C4-2B (cell line): ENCODE measurements around the gene CLDN9.
"Not testable (repeated sequence)": the region's sequence is repeated elsewhere in the genome, so short reads cannot be mapped to it uniquely, and the experiment has no call there.

Experiments used
- H3K27ac ChIP-seq: fragments of 450-650 bp; 2 replicates; pipeline ENCODE4 v1.5.1; 2017
- ZFX ChIP-seq: fragments of 450-650 bp; IDR thresholded peaks from 2 replicates; pipeline ENCODE4 v1.6.1; 2017
- TF ChIP-seq, protein P1 (sequence below): fragments of 450-650 bp; conservative IDR thresholded peaks from 2 replicates; pipeline ENCODE4 v1.5.1; 2017; ENCODE audit warnings: mild to moderate bottlenecking

The CLDN9 gene

DNA sequence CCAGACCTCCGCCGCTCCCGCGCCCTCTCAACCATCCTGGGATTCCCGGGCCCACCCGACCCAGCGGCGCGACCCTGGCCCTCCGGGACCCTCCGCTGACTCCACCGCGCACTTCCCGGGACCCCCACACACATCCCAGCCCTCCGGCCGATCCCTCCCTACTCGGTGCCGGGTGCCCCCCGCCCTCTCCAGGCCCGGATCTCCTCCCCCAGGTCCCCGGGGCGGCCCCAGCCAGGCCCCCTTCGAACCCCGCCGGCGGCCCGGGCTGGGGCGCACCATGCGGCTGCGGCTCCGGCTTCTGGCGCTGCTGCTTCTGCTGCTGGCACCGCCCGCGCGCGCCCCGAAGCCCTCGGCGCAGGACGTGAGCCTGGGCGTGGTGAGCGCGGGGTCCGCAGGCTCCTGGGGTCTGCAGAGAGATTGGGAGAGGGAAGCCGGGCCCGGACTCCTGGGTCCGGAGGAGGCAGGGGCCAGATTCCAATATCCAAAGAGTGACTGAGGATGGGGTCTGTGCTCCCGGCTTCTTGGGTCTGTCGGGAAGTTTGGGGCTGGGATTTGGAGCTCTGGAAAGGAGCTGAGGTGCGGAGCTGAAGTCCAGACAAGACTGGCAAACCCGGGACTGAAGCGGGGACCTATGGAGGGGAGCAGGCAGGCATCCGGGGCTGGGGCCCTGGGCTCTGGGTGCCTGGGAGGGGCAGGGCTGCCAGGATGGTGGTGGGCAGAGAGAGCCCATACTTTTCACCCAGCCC is 34.1 kb downstream of the CLDN9 start:
- TF ChIP-seq, protein P1, sequence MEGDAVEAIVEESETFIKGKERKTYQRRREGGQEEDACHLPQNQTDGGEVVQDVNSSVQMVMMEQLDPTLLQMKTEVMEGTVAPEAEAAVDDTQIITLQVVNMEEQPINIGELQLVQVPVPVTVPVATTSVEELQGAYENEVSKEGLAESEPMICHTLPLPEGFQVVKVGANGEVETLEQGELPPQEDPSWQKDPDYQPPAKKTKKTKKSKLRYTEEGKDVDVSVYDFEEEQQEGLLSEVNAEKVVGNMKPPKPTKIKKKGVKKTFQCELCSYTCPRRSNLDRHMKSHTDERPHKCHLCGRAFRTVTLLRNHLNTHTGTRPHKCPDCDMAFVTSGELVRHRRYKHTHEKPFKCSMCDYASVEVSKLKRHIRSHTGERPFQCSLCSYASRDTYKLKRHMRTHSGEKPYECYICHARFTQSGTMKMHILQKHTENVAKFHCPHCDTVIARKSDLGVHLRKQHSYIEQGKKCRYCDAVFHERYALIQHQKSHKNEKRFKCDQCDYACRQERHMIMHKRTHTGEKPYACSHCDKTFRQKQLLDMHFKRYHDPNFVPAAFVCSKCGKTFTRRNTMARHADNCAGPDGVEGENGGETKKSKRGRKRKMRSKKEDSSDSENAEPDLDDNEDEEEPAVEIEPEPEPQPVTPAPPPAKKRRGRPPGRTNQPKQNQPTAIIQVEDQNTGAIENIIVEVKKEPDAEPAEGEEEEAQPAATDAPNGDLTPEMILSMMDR = no peak
- no peak for TF ChIP-seq ZFX
- H3K27ac ChIP-seq = no peak overlapping the region

DNA sequence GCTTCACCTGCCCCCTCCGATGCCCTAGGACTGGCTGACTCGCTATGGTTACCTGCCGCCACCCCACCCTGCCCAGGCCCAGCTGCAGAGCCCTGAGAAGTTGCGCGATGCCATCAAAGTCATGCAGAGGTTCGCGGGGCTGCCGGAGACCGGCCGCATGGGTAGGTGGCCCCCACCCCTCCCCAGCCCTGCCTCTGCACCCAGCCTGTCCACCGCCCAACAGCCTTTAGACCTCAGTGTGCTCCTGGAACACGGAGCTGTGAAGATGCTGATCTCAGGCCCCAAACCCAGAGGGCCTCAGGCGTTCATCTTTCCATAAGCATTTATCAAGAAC is 34.6 kb downstream of the CLDN9 start:
- no peak overlapping the region for H3K27ac ChIP-seq
- TF ChIP-seq, protein P1 = no peak
- no peak for TF ChIP-seq ZFX

DNA sequence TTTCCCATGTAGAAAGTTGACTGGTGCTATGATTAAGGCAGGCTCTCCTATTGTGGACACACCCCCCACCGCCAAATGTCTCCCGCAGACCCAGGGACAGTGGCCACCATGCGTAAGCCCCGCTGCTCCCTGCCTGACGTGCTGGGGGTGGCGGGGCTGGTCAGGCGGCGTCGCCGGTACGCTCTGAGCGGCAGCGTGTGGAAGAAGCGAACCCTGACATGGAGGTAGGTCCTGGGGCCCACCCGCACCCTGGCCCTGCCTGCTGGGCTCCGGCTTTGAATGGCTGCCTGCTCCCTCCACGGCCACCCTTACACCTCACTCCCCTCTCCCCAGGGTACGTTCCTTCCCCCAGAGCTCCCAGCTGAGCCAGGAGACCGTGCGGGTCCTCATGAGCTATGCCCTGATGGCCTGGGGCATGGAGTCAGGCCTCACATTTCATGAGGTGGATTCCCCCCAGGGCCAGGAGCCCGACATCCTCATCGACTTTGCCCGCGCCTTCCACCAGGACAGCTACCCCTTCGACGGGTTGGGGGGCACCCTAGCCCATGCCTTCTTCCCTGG is 37.3 kb downstream of the CLDN9 start:
- TF ChIP-seq, protein P1 = no peak
- no peak for TF ChIP-seq ZFX
- H3K27ac ChIP-seq = no peak overlapping the region

DNA sequence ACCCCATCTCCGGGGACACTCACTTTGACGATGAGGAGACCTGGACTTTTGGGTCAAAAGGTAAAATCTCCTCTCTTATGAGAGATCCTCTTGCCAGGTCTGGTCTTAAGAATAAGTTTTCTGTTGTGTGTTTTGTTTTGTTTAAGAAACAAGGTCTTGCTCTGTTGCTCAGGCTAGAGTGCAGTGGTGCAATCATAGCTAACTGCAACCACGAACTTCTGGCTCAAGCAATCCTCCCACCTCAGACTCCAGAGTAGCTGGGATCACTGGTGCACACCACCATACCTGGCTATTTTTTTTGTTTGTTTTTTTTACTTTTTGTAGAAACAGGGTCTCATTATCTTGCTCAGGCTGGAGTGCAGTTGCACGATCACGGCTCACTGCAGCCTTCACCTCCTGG is 37.8 kb downstream of the CLDN9 start:
- TF ChIP-seq ZFX = no peak
- TF ChIP-seq, protein P1 = no peak
- H3K27ac ChIP-seq = no peak overlapping the region

DNA sequence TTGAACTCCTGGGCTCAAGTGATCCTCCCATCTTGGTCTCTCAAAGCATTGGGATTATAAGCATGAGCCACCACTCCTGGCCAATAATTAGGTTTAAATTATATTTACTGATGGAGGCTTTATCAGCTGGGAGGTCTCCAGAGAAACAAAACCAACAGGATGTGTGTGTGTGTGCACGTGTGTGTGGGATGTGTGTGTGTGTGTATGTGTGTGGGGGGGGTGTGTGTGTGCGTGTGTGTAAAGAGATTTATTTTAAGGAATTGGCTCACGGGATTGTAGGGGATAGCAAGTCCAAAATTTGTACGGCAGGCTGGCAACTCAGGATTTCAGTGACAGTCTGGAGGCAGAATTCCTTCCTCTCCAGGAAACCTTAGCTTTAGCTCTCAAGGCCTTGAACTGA is 38.3 kb downstream of the CLDN9 start:
- no peak overlapping the region for H3K27ac ChIP-seq
- TF ChIP-seq, protein P1 = no peak
- no peak for TF ChIP-seq ZFX

DNA sequence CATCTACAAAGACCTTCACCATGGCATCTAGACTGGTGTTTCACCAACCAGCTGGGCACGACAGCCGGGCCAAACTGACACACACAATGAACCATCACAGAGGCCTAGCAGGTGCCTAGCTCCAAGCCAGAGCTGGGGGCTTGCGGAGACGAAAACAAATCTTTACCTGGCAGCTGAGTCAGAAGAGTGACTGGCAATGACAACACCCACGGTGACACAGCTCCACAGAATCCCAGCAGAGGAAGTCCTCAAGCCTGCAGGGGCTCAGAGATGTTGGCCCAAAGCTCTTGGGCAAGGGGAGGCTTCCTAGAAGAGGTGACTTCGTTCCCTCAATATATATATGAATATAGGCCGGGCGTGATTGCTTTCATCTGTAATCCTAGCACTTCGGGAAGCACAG is 38.8 kb downstream of the CLDN9 start:
- no peak overlapping the region for H3K27ac ChIP-seq
- TF ChIP-seq, protein P1 = no peak
- TF ChIP-seq ZFX = no peak

DNA sequence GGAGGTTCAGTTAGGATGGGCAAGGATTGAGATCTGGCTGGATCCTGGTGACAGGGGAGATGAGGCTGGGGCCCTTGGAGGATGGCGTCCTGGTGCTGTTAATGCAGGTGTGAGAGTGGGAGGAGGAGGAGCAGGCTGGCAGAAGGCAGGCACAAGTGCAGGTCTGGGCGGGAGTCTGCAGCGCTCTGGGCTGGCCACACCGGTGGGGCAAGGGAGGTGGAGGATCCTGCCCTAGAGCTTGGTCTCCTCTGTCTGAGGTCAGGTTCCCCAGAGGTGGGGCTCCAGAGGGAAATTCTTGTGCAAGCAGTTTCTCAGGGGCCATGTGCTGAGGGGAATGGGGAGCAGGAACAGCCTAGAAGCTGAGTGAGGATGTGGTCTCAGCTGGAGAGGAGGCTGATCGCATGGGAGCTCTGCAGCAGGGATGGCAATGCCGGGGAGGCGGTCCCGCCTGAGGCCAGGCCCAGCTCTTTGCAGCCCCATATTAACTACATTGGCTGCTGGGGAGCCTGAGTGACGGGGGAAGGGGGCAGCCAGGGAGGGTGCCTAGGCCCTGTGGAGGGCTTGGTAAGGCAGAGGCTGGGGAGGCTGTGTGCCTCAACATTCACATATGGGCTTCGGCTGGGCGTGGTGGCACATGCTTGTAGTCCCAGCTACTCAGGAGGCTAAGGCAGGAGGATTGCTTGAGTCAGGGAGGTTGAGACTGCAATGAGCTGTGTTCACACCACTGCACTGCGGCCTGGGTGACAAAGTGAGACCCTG is 40.0 kb downstream of the CLDN9 start:
- not testable (repeated sequence) for H3K27ac ChIP-seq

DNA sequence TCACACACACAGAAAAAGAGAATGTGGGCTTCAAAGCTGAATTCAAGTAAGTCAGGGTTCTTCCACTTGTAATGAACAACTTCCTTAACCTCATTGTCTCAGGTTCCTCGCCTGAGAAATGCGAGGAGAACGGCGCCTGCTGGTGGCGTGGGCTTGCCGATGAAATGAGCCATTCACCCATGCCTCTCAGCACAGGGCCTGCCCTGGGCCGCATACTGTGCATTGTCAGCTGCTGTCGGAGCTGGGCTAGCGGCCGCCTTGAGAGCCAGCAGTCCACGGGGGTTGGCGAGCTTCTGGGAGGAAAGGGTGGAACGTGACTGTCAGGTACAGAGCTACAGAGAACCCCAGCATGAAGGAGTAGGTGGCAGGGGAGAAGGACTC is 40.6 kb downstream of the CLDN9 start:
- H3K27ac ChIP-seq = not testable (repeated sequence)
